HG02763 (cell line): ENCODE data around the gene SLC43A3.
"Not testable (repeated sequence)": the region's sequence is repeated elsewhere in the genome, so short reads cannot be mapped to it uniquely, and the experiment has no call there.

Experiments
- ATAC-seq: cut with Tn5 transposase; IDR thresholded peaks from one replicate; pipeline ENCODE4 v1.9.1; 2021; ENCODE audit warnings: mild to moderate bottlenecking, moderate library complexity; ENCODE audit not compliant: unreplicated experiment

Gene SLC43A3

DNA sequence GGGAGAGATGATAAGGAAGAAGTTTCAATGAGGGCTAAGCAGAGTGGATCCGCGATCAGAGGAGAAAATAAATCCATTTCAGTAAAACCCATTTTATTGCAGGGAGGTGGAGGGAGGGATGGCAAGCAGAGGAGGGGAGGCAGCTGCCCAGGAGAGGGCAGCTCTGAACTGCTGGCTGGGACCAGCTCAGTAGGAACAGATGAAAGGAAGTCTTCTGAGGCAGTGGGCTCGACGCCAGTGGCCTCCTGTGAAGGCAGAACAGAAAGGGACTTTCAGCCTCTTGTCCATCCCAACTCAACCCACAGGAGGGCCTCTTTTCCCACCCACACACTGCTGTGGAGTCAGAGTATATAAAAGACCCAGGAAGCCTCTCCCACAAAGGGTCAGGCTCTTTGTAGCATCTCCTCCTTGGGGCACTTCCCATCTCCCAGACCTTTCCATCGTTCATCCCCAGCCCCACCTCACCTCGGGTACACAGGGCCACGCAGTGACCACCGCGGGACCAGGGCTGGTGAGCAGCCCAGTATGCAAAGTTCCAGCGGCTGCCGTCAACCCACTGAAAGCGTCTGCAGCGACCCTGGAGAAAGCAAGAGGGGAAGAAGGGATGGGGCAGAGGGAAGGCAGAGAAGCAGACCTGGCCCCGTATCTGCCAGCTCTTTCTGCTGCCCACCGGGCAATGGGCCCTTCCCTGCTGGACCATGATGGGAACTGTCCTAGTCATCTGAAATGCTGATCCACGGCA, 39.5 kb downstream of the SLC43A3 start:
- no peak for ATAC-seq

DNA sequence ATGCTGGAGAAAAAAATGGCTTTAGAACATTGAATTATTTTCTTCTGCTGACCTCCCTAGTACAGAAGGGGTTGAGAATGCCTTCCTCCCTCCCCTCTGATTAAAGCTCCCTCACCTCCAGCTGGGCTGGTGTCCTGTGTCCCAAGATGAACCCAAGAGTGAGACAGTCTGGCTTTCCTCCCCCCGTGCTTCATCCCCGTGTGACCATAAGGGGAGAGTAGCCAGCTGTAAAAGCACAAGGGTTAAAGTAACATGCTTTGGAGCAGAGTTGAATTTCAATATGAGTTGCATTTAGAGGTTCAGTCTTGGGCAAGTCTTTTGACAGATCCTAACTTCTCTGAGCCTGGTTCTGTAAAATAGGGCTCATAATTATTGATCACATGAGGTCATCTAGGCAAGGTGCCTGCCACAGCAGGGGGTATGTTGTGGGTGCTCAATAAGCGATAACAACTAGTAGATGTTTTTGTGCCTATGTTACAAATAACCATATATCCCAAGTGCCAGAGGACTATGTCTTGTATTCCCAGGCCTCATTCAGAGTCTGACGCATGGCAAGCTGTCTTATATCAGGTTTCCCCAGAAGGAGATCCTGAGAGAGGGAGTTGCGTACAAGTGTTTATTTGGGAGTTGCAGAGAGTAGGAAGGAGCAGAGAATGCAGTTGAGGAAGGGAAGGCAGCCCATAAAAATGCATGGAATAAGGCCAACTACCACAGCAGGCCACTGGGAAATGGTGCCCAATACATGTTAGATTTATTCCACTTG, 40.6 kb downstream of the SLC43A3 start:
- no peak for ATAC-seq

DNA sequence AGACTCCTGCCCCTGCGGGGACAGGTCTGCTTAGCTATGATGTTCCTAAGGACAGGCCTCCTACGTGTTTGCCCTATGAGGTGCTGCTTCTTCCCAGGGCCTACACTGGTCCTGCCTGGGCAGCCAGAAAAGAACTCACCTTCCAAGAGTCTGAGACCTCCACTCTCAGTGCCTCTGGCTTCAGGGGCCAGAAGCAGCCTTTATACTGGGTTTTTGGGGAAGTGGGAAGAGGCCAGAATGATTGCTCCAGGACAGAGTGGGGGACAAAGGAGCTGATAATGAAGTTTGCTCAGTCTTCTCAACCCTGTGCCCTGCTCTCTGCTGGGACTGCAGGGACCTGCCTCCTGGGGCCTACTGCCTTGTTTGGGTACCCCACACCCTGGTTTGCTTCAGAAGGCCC, 45.9 kb downstream of the SLC43A3 start, which contains the start of gene PRG3:
PRG3 (minus strand) TSS at position 176 of the 400 bp plus-strand sequence. CDS start 442 bp downstream, outside the sequence.
- no peak for ATAC-seq

DNA sequence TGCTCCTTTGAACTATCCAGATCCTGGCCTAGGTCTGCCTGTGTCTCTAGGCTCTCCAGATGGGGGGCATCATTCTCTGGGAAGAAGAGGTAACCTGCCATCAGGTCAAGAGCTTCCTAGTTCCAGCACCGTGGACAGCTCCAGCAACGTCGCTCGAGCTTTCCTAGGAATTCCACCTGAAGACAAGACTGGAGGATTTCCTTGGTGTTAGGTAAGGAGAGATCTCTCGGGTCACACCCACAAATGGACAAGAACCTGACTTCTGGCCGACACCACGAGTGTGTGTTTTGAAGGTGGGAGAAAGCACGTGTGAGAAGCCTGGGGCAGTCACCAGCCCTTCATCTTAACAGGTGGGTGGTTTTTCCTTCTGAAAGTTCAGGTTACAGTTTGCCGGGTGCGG, 47.2 kb downstream of the SLC43A3 start:
- no peak for ATAC-seq

DNA sequence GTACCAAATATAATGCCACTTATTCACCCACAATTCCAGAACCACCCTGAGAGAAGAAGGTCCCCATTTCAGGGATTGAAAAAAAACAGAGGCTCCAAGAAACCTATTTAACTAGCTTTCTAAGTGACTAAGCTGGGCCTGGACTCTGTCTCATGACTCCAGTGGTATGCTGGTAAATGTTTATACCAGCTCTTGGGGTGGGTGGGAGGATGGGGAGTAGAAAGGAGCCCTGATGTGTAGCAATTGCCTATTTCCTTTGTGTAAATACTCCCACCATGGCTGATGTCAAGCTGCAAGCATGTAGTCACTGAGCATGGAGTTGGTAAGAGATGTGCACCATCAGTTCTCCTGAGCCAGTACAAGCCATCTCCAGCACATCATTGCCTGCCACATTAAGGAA, 48.7 kb downstream of the SLC43A3 start:
- no peak for ATAC-seq

DNA sequence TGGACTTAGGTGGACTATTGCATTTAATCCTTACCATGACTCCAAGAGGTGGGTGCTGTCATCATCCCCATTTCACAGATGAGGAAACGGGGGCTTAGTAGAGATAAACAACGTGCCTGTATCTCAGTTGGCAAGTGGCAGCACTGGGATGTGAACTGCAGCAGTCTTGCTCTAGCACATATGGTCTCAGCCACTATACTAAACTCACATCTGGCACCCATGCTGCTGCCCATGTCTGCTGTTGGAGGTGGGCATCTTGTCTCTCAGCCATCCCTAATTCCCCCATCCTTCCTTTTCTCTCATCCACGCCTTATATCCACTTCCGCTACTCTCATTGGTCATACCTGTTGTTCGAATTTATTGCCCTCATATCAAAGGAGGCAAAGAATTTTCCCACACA, 49.8 kb downstream of the SLC43A3 start:
- no peak for ATAC-seq

DNA sequence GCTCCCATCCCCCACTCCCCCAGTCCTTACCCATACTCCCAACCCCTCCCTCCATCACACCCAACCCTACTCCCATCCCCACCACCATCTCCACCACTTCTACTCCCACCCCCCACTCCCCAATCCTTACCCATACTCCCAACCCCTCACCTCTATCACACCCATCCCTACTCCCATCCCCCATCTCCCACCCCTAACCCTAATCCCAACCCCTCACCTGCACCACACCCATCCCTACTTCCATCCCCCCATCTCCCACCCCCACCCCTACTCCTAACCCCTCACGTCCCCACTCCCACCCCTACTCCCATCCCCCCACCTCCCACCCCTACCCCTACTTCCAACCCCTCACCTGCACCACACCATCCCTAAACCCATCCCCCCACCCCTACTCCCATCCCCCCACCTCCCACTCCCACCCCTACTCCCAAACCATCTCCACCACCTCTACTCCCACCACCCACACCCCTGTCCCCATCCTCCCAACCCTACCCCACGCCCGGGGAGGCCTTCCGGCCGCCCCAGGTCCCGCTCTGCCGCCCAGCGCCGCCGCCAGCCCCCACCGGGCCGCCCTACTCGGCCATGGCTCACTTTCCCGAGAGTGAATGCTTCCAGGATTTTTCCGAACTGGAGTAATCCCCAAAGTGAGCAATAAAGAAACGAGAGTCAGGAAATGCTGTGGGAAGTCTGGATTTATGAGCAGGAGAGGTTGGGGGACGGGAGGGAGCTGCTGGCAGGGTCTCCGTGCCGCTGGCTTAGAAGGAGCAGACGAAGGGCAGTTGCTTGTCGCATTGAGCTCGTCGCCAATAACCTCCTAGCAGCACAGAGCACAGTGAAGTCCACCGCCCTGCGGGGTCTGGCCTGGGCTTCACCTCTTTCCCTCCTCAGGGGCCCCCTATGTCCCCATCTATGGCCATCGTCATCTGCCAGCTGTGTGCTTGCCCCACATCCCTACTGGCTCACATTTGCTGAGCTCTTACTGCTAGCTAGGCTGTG, 50.5 kb downstream of the SLC43A3 start:
- no peak for ATAC-seq

DNA sequence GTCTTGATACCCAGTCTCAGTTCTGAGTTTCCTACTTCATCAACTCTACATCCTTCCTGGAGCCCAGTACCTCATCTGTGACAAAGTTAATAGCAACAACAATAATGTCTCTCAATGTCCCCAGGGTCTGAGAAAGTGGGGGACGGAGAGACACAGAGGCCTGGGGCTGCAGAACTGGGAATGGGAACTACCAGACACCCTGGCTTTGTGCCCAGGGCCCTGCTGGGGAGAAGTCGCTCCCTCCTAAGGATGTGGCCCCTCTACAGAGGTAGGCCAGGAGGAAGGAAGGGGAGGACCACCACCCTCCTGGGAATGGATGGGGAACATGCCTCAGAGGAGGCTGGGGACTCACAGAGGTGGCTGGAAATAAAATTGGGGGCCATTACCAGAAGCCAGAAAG, 51.4 kb downstream of the SLC43A3 start:
- ATAC-seq, result no peak

DNA sequence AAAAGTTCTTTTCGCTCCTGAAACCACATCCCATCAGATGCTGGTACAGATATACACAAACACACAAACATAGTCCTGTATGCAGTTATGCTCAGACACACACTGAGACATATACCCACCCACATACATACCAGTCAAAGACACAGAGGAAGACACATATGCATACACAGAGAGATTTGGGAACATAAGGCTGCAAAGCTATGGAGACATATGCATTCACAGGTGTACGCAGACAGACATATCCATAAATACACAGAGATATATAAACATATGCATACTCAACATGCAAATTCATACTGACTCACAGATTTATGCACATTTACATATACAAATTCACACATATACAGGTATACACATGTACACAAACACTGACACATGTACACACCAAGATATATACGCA, 52.0 kb downstream of the SLC43A3 start:
- no peak for ATAC-seq

DNA sequence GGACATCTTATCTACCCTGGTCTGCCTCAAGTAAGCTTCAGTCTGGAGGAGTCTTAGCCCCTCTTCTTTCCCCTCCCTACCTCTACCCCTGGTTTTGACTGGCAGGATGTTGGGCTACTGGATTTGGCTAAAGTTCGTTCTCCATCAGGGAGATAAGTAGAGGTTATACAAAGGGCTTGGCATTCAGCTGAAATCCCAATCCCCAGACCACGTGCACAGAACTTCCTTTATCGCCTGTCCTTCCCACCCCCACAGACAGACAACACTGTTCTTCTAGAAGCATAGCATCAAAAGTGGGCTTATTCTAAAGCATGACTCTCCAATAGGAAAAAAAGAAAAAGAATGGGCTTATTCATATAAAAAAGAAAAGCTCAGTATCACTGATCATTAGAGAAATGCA, 53.8 kb downstream of the SLC43A3 start:
- no peak for ATAC-seq

DNA sequence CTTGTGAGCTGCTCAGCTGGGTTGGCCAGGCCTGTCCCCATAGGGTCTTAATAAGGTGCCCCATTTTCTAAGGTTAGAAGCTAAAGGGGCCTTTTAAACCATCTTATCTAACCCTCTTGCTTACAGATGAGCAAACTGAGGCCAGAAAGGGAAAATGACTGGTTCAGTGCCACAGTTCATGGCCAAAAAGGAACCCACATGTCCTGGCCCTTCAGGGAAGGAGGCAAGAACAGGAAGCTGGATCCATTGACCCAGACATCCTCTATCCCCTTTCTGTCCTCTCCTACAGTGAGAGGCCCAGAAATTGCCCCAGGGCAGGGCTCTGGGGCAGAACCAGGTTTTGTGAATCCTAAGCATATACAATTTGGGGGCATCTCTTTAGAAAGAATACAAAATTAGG, 56.0 kb downstream of the SLC43A3 start:
- ATAC-seq, result no peak

DNA sequence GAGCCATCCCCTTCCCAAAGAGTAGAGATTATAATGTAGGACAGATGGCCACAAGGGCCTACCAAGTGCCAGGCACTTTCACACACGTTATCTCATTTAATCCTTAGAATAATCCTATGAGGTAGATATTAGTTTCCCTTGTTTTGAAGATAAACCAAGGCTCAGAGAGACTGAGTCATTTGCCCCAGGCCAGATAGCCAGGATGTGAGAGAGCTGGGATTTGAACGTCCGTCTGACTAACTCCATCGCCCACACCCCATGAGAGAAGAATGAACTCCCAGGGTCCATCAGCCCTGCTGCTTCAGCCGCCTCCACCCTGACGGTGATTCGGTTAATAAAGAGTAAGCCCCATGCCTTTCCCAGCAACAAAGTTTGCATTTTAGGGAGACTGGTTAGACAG, 56.7 kb downstream of the SLC43A3 start:
- ATAC-seq, result no peak

DNA sequence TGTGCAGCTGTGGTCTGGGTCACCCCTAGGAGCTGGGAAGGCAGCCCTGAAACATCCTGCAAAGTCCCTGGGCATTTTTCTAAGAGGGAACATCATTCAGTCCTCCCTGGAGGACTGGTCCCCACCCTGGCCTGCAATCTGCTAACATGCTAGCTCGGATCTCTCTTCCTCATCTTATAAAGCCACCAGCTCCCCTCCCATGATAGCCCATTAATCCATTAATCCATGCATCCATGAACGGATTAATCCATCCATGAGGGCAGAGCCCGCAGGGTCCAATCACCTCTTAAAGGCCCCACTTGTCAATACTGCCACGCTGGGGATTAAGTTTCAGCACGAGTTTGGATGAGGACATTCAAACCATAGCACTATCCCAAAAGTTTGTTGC, 58.1 kb downstream of the SLC43A3 start:
- ATAC-seq, result no peak

DNA sequence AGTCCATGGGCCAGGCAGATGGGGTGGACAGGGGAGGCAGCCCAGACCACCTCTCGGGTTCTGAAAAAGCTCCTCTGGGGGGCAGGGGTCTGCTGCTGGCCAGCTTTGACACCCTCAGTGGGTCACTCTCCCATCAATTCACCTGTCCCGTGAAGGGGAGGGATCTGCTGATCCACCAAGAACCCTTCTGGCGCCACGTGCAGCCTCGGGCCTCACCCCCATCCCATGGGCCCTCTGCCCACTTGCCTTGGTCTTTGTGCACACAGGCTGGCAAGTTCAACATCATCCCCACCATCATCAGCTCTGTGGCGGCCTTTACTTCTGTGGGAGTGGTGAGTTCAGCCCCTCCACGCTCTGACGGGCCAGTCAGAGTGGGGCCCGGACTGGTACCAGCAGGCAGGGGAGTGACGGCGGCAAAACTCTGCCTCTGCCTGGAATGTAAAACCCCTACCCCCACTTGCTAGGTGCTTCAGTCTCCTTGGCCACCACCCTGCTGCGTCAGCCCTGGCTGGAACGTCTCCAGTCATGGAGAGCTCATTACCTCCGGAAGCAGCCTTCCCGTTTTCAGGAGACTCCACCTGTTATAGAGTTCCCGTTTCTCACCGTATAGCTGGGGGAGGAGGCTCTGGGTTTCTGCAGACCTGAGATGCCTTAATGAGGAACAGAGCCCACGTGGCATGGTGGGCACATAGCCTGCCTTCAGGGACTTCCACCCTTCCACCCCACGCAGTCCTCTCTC, 58.6 kb downstream of the SLC43A3 start:
- ATAC-seq, result no peak

DNA sequence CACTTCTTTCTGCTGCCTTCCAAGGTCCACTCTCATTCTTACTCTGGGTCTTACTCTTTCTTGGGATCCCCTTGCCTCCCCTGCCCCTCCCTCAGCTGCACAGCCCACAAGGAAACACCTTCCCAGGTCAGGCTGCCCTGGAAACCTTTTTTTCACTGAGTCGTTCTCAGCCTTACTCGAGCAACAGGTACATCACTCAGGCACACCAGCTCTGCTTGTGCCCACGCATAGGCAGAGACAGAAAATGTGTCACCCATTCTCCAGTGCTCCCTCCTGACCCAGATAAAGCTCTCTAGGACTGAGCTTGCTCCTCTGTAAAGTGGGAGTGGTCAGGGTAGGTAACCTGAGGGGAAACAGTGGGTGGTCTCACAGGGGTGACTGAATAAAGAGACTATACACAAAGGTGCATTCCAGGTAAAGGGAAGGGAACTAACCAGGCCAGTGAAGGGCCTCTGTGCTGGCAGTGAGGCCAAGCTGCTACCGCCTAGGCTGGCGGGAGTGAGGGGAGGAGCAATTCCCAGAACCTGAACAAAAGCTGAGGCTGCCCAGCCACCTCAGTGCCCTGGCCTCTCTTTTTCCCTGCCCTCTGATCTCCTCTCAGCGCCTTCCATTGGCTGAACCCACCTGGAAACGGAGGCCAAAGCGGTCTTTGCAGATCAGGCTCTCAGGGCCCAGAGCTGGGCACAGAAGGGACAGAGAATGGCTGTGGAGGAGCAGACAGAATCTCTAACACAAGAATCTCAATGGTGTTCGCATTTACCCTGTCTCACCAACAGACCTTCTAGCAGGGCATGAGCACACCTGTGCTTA, 61.9 kb downstream of the SLC43A3 start:
- no peak for ATAC-seq

DNA sequence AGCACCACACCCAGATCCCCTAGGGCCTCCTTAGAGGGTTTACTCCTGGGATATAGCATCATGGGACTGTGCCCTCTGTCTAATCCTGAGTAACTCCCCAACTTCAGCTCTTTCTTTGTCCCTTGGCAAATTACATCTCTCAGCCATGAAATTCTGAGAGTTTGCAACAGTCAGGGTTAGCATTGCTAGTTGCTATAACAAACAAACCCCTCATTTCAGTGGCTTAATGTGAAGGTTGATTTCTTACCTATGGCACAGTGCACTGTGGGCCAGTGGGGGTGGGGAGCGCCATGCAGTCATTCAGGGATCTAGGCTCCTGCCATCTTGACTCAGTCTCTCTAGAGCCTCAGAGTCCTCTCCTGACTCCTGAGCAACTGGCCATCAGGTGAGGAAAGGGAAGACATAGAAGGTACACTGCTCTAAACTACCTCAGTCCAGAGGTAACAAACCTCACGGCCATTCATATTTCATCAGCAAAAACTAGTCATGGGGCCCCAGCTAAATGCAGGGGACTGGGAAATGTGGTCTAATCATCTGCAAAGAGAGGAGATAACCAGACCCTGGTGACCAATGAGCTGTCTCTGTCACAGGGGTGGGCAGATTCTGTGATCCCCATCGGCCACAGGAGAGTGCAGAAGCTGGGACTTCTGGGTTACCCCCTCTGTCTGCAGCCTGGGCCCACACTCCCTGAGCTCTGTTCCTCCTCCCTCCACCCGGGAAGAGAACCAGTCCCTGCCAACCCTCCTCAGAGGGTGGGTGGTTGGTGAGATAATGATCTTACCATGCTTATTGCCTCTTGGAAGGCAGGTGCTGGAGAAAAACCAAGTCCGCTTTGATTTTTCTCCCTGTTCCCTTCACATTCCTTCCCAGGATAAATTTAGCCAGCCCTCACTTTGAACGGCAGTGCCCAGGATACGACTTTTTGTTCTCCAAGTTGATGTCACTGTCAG, 63.5 kb downstream of the SLC43A3 start:
- no peak for ATAC-seq

DNA sequence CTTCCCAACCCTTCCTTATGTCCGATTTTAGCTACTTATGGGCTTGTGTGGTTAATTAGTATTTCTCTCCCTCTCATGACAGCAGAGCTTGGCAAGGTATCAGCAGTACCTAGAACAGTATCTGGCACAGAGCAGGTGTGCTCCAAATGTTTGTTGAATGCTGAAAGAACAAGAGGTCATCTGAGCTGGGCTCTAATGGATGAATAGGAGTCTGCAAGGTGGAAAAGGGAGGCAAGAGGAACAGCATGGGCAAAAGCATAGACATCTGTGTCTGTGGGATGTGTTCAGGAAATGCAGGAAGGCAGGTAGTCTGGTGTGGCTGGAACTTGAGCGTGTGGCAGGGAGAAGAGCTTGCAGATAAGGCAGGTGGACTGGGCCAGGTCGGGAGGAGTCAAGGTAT, 65.0 kb downstream of the SLC43A3 start:
- ATAC-seq, result no peak

DNA sequence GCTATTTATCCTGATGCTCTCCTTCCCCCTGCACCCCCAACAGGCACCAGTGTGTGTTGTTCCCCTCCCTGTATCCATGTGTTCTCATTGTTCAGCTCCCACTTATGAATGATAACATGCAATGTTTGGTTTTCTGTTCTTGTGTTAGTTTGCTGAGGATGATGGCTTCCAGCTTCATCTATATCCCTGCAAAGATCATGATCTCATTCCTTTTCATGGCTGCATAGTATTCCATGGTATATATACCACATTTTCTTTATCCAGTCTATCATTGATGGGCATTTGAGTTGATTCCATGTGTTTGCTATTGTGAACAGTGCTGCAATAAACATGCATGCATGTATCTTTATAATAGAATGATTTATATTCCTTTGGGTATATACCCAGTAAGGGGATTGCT, 65.5 kb downstream of the SLC43A3 start:
- not testable (repeated sequence) for ATAC-seq

DNA sequence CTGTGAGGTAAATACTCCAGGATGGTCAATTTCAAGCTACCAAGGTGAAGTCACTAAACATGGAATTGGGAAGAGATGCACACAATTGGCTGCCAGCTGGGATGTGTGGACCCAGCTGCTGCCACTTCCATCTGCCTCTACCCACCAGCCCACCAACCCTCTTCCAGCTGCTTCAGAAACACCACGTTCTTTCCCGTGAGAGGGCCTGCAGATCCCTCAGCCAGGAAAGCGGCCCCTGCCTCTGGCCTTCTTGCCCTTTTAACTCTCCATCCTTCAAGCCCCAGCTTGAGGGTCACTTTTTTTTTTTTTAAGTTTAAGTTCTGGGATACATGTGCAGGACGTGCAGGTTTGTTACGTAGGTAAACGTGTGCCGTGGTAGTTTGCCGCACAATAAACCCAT, 65.9 kb downstream of the SLC43A3 start:
- no peak for ATAC-seq
